Sigmoid colon (tissue), 7 donors: ENCODE data around the gene VMO1. TPM values are rescaled to one million over a fixed set of nuclear protein-coding genes. Genes with fewer than 3 reads are reported as not detected.

ENCODE experiments used
- DNase-seq: peaks from one replicate; pipeline ENCODE4 v3.0.0-alpha.2; 2019
- H3K27ac ChIP-seq, 4 donors: fragments of 200-600 bp; sonication (generic); one replicate each; pipeline ENCODE4 v1.5.1; 2016 to 2019; ENCODE audit warnings: mild to moderate bottlenecking in 1 of 4
- H3K27me3 ChIP-seq, 3 donors: fragments of 200-600 bp; sonication (generic); one replicate each; pipeline ENCODE4 v1.5.1; 2019; ENCODE audit warnings: mild to moderate bottlenecking in 1 of 3
- H3K36me3 ChIP-seq, 4 donors: fragments of 200-600 bp; sonication (generic); one replicate each; pipeline ENCODE4 v1.5.1; 2016 to 2019
- H3K4me1 ChIP-seq, 4 donors: fragments of 200-600 bp; sonication (generic); one replicate each; pipeline ENCODE4 v1.5.1; 2017 to 2019
- H3K4me3 ChIP-seq, 4 donors: fragments of 200-600 bp; sonication (generic); one replicate each; pipeline ENCODE4 v1.5.1; 2017 to 2019; ENCODE audit warnings: mild to moderate bottlenecking in 2 of 4, moderate library complexity in 1 of 4
- H3K9me3 ChIP-seq, 4 donors: fragments of 200-600 bp in 3 of 4; sonication (generic) in 3 of 4; one replicate each; pipeline versions ENCODE4 v1.5.1 to v1.6.1; 2013 to 2019
- EP300 ChIP-seq, 4 donors: sonication (generic); formaldehyde crosslinking; IDR thresholded peaks; one replicate each; pipeline ENCODE4 v1.6.1; 2017; ENCODE audit warnings: antibody characterized with exemption in 4 of 4
- POLR2A ChIP-seq, 2 donors: fragments of 450-650 bp; IDR thresholded peaks; one replicate each; pipeline ENCODE4 v1.6.1; 2016; ENCODE audit warnings: antibody characterized with exemption in 2 of 2, mild to moderate bottlenecking in 2 of 2, moderate library complexity in 2 of 2
- POLR2AphosphoS5 ChIP-seq, 4 donors: sonication (generic); formaldehyde crosslinking; IDR thresholded peaks; one replicate each; pipeline ENCODE4 v1.6.1; 2017; ENCODE audit warnings: antibody characterized with exemption in 4 of 4
- whole genome bisulfite sequencing, 2 donors: extraction: QIAGEN DNeasy Blood & Tissue Kit; methylation state at CpG; one replicate each; pipeline ENCODE4 v1.1.7; 2013; 5-methylcytosine and 5-hydroxymethylcytosine counted together
- intact Hi-C: fragments of 100-400 bp; cut with DNase I; formaldehyde crosslinking; loops from one replicate; pipeline ENCODE4 v1.15.1; 2023
- polyA plus RNA-seq, 3 donors: library from polyadenylated mRNA; stranded (reverse); fragments of 200-250 nt; gene quantifications; one replicate each; pipeline ENCODE4 v1.2.3, GENCODE V29; 2013
- total RNA-seq, 4 donors: library from RNA; depleted of rRNA; stranded (reverse); fragments of >200 nt; gene quantifications; one replicate each; pipeline ENCODE4 v1.1.0, GENCODE V29; 2016
- TF ChIP-seq, protein P1 (sequence below), 4 experiments: fragments of 450-650 bp in 3 of 4; fragments of 200-600 bp in 1 of 4; IDR thresholded peaks; one replicate each; pipeline ENCODE4 v1.5.1; 2016 to 2019; ENCODE audit warnings: antibody characterized with exemption in 4 of 4, mild to moderate bottlenecking in 3 of 4, moderate library complexity in 2 of 4
- donor health status: healthy with polysubstance abuse.
- donor health status: Bipolar disorder and iron deficiency.
- donor health status: healthy.

VMO1 gene
- total and polyA plus RNA-seq, 7 donors, result 1.1 to 6.4 (median 4.1) TPM; not detected in 2

DNA sequence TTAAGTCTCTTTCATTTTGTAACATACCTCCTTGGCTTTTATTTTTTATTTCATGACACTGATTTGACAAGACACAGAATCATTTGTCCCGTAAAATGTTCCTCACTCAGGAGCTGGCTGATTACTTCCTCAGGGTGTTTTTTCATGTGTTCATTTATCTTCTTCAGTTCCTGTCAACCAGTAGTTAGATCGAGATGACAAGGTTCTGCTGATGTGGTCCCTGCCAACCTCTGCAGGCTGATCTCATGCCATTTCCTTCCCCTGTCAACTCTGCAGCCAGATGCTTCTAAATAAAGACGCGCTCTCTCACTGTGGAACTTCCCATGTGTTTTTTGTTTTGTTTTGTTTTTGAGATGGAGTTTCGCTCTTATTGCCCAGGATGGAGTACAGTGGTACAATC is 38.3 kb downstream of the VMO1 start:
- peak overlapping the region in 1 of 4 donors; percentile 34 for H3K27ac ChIP-seq
- intact Hi-C loops, result no loop called here
- peaks cover 0 to 9% (median 0%) of the 10 kb centered on the region in 4 donors for H3K4me1 ChIP-seq
- H3K4me3 ChIP-seq, result no peak overlapping the region
- H3K9me3 ChIP-seq, result no peaks in the 10 kb centered on the region
- no peaks in the 10 kb centered on the region for H3K36me3 ChIP-seq
- peaks cover 7 to 70% (median 27%) of the 10 kb centered on the region in 3 donors for H3K27me3 ChIP-seq
- no peak for DNase-seq
- 28 to 64% methylated on average over 5 of the region's 5 CpGs for WGBS, 2 donors
- peak in 1 of 4 donors; percentile 10 for TF ChIP-seq POLR2AphosphoS5 (IDR thresholded peaks at IDR 0.05)
- TF ChIP-seq POLR2A (IDR thresholded peaks at IDR 0.05), result no peak
- TF ChIP-seq, protein P1, sequence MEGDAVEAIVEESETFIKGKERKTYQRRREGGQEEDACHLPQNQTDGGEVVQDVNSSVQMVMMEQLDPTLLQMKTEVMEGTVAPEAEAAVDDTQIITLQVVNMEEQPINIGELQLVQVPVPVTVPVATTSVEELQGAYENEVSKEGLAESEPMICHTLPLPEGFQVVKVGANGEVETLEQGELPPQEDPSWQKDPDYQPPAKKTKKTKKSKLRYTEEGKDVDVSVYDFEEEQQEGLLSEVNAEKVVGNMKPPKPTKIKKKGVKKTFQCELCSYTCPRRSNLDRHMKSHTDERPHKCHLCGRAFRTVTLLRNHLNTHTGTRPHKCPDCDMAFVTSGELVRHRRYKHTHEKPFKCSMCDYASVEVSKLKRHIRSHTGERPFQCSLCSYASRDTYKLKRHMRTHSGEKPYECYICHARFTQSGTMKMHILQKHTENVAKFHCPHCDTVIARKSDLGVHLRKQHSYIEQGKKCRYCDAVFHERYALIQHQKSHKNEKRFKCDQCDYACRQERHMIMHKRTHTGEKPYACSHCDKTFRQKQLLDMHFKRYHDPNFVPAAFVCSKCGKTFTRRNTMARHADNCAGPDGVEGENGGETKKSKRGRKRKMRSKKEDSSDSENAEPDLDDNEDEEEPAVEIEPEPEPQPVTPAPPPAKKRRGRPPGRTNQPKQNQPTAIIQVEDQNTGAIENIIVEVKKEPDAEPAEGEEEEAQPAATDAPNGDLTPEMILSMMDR (IDR thresholded peaks at IDR 0.05), result no peak
- TF ChIP-seq EP300 (IDR thresholded peaks at IDR 0.05), result no peak

DNA sequence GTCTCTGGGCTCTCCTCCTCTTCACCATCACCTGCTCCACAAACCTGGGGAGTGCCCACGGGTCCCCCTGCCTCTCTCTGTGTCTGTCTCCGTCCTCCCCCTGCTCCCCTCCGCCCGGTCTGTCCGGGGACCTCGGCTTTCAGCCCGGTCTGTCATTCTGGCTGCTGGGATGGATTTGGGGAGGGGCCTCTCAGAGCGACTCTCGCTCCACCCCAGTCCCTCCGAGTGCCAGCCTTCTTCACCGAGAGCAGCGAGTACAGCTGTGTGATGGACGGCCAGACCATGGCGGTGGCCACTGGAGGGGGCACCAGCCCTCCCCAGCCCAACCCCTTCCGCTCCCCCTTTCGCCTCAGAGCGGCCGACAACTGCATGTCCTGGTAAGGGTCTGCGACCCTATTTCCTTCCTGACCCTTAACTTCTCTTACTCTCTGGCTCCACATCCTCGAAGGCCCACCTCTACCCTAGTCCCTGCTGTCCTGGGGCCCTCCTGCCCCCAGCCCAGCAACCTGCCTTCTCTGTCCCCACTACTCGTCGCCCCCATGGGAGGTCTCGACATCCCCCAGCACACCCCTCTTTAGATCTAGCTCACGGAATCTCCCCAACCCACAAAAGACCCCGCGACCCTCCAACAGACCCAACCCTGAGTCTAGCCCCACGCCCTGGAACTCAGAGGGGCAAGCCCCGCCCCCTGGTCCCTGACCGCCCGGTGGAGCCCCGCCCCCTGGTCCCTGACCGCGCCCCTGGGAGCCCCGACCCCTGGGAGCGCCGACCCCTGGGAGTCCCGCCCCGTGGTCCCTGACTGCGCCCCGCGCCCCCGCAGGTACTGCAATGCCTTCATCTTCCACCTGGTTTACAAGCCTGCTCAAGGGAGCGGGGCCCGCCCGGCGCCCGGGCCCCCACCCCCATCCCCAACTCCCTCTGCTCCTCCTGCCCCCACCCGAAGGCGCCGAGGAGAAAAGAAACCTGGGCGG is 40.9 kb downstream of the VMO1 start:
- Histone ChIP-seq H3K4me1 (peaks cover 0 to 9% (median 0%) of the 10 kb centered on the region in 4 donors), H3K27ac (no peak overlapping the region), H3K36me3 (no peaks in the 10 kb centered on the region), H3K4me3 (no peak overlapping the region), H3K9me3 (no peaks in the 10 kb centered on the region), H3K27me3 (peaks cover 7 to 58% (median 27%) of the 10 kb centered on the region in 3 donors)
- no peak for TF ChIP-seq POLR2AphosphoS5 (IDR thresholded peaks at IDR 0.05)
- TF ChIP-seq EP300 (IDR thresholded peaks at IDR 0.05), result no peak
- TF ChIP-seq, protein P1 (IDR thresholded peaks at IDR 0.05), result no peak
- TF ChIP-seq POLR2A (IDR thresholded peaks at IDR 0.05), result no peak
- 12 to 15% methylated on average over 51 of the region's 51 CpGs for WGBS, 2 donors
- DNase-seq, result no peak
- intact Hi-C loops, result no loop called here

DNA sequence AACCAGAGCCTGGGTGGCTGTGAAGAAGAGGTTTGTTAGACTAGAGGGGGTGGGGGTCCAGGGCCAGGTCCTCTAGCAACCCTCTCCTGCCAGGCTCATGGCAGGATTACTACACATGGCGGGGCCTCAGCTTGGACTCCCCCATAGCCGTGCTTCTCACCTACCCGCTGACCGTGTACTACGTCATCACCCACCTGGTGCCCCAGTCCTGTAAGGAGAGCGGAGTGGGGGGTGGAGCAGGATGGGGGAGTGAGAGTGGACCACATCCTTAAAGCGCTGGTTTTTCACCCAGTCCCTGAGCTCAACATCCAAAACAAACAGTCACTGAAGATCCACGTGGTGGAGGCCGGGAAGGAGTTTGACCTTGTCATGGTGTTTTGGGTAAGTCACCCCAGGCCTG is 42.3 kb downstream of the VMO1 start:
- Histone ChIP-seq H3K27ac (no peak overlapping the region), H3K27me3 (peaks cover 7 to 48% (median 27%) of the 10 kb centered on the region in 3 donors), H3K4me1 (peaks cover 0 to 13% (median 6%) of the 10 kb centered on the region in 4 donors), H3K36me3 (no peaks in the 10 kb centered on the region), H3K9me3 (no peaks in the 10 kb centered on the region), H3K4me3 (no peak overlapping the region)
- no peak for DNase-seq
- intact Hi-C loops, result no loop called here
- 86 to 92% methylated on average over 9 of the region's 9 CpGs for WGBS, 2 donors
- TF ChIP-seq POLR2AphosphoS5 (IDR thresholded peaks at IDR 0.05) (no peak), POLR2A (IDR thresholded peaks at IDR 0.05) (no peak), EP300 (IDR thresholded peaks at IDR 0.05) (no peak)
- TF ChIP-seq, protein P1 (IDR thresholded peaks at IDR 0.05), result no peak

DNA sequence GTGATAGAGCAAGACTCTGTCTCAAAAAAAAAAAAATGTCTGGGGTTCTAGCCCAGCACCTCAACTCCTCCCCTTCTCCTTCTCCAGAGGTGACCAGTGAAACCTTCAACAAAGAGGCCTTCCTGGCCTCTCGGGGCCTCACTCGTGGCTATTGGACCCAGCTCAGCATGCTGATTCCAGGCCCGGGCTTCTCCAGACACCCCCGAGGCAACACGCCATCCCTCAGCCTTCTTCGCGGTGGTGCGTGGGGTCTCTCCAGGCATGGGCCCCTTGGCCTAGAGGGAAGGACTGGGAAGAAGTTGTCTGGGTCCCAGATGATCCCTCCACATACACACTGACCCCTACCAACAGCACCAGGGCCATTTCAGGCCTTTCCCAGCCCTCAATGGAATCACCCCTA is 42.9 kb downstream of the VMO1 start:
- Histone ChIP-seq H3K36me3 (no peaks in the 10 kb centered on the region), H3K9me3 (no peaks in the 10 kb centered on the region), H3K4me1 (peaks cover 0 to 20% (median 13%) of the 10 kb centered on the region in 4 donors), H3K4me3 (no peak overlapping the region), H3K27ac (no peak overlapping the region), H3K27me3 (peaks cover 7 to 41% (median 27%) of the 10 kb centered on the region in 3 donors)
- WGBS, 2 donors, result 93% methylated on average over 8 of the region's 8 CpGs
- no peak for TF ChIP-seq POLR2AphosphoS5 (IDR thresholded peaks at IDR 0.05)
- TF ChIP-seq EP300 (IDR thresholded peaks at IDR 0.05), result no peak
- TF ChIP-seq POLR2A (IDR thresholded peaks at IDR 0.05), result no peak
- TF ChIP-seq, protein P1 (IDR thresholded peaks at IDR 0.05), result no peak
- intact Hi-C loops, result no loop called here
- no peak for DNase-seq
